HEK293 (cell line): ENCODE measurements around the gene SLC35D3.
A peak's percentile ranks its signal among the peaks of the same experiment; 100 is the strongest.

Experiments used
- CTCF ChIA-PET: fragments of 350-600 bp; formaldehyde crosslinking; extraction: SDS; loops from one replicate; lab custom pipeline; 2021; ENCODE audit warnings: antibody characterized with exemption; lab: Yijun Ruan, JAX
- POLR2A ChIA-PET: fragments of 300-600 bp; formaldehyde crosslinking; extraction: SDS; loops from one replicate; lab custom pipeline; 2020; ENCODE audit warnings: antibody characterized with exemption, inconsistent platforms; lab: Yijun Ruan, JAX
- H3K27ac ChIP-seq: fragments of 200-500 bp; sonication (Bioruptor generic); 2 replicates; pipeline ENCODE4 v1.5.1; 2014; ENCODE audit warnings: low read depth, low read length, control low read depth, inconsistent platforms; ENCODE audit errors: extremely low read depth
- H3K36me3 ChIP-seq, 2 experiments: fragments of 200-500 bp in 1 of 2; sonication (Bioruptor generic) in 1 of 2; 1 replicate in 1 of 2; 2 replicates in 1 of 2; pipeline ENCODE4 v1.5.1; 2014 to 2017; ENCODE audit warnings: inconsistent platforms in 2 of 2, low read length in 2 of 2; ENCODE audit not compliant: control insufficient read depth in 2 of 2, insufficient read depth in 1 of 2
- H3K4me1 ChIP-seq: fragments of 200-500 bp; sonication (Bioruptor generic); 2 replicates; pipeline ENCODE4 v1.5.1; 2014; ENCODE audit warnings: mild to moderate bottlenecking, low read length, inconsistent platforms; ENCODE audit not compliant: control insufficient read depth, insufficient read depth
- H3K4me3 ChIP-seq: 2 replicates; pipeline ENCODE4 v1.5.1; 2011; ENCODE audit warnings: low read depth, mild to moderate bottlenecking, control low read depth, low read length, moderate library complexity
- H3K9me3 ChIP-seq: fragments of 200-500 bp; sonication (Bioruptor generic); 2 replicates; pipeline ENCODE4 v1.5.1; 2014; ENCODE audit warnings: low read depth, low read length, inconsistent platforms; ENCODE audit not compliant: control insufficient read depth, insufficient read depth
- BCL11B ChIP-seq: fragments of 450-650 bp; formaldehyde crosslinking; IDR thresholded peaks from 2 replicates; pipeline ENCODE4 v1.5.1; 2016; ENCODE audit warnings: low read depth, missing biosample characterization, missing genetic modification characterization
- KLF7 ChIP-seq: fragments of 450-650 bp; formaldehyde crosslinking; IDR thresholded peaks from 2 replicates; pipeline ENCODE4 v1.5.1; 2016; ENCODE audit warnings: missing biosample characterization, missing genetic modification characterization, borderline replicate concordance
- PRDM10 ChIP-seq: fragments of 450-650 bp; formaldehyde crosslinking; IDR thresholded peaks from 2 replicates; pipeline ENCODE4 v1.5.1; 2016; ENCODE audit warnings: missing biosample characterization, missing genetic modification characterization
- PRDM2 ChIP-seq: fragments of 450-650 bp; formaldehyde crosslinking; IDR thresholded peaks from 2 replicates; pipeline ENCODE4 v1.5.1; 2016; ENCODE audit warnings: missing biosample characterization, missing genetic modification characterization, borderline replicate concordance
- TRIM28 ChIP-seq: IDR thresholded peaks from 2 replicates; pipeline ENCODE4 v1.6.1; 2011; ENCODE audit warnings: low read length, control low read depth, borderline replicate concordance
- ZNF112 ChIP-seq: fragments of 450-650 bp; formaldehyde crosslinking; IDR thresholded peaks from 2 replicates; pipeline ENCODE4 v1.5.0; 2017; ENCODE audit warnings: missing biosample characterization, missing genetic modification characterization
- ZNF23 ChIP-seq: fragments of 450-650 bp; formaldehyde crosslinking; IDR thresholded peaks from 2 replicates; pipeline ENCODE4 v1.5.1; 2016; ENCODE audit warnings: missing biosample characterization, missing genetic modification characterization, borderline replicate concordance
- ZNF311 ChIP-seq: fragments of 450-650 bp; formaldehyde crosslinking; IDR thresholded peaks from 2 replicates; pipeline ENCODE4 v1.5.1; 2017; ENCODE audit warnings: missing biosample characterization, missing genetic modification characterization, borderline replicate concordance
- ZNF426 ChIP-seq: fragments of 450-650 bp; formaldehyde crosslinking; IDR thresholded peaks from 2 replicates; pipeline ENCODE4 v1.5.1; 2017; ENCODE audit warnings: missing biosample characterization, missing genetic modification characterization, mild to moderate bottlenecking, inconsistent platforms, moderate library complexity
- ZNF48 ChIP-seq: fragments of 450-650 bp; formaldehyde crosslinking; IDR thresholded peaks from 2 replicates; pipeline ENCODE4 v1.5.1; 2016; ENCODE audit warnings: missing biosample characterization, missing genetic modification characterization
- ZNF654 ChIP-seq: fragments of 450-650 bp; formaldehyde crosslinking; IDR thresholded peaks from 2 replicates; pipeline ENCODE4 v1.5.1; 2016; ENCODE audit warnings: low read depth, missing biosample characterization, missing genetic modification characterization
- ZNF791 ChIP-seq: fragments of 450-650 bp; formaldehyde crosslinking; IDR thresholded peaks from 2 replicates; pipeline ENCODE4 v1.5.1; 2016; ENCODE audit warnings: missing biosample characterization, missing genetic modification characterization
- ZNF830 ChIP-seq: fragments of 450-650 bp; IDR thresholded peaks from 2 replicates; pipeline ENCODE4 v1.5.0; 2018; ENCODE audit warnings: missing biosample characterization, missing genetic modification characterization, low read depth, mild to moderate bottlenecking, moderate library complexity
- ZSCAN16 ChIP-seq: fragments of 450-650 bp; formaldehyde crosslinking; IDR thresholded peaks from 2 replicates; pipeline ENCODE4 v1.5.1; 2016; ENCODE audit warnings: missing biosample characterization, missing genetic modification characterization
- ZSCAN5A ChIP-seq: fragments of 450-650 bp; formaldehyde crosslinking; IDR thresholded peaks from 2 replicates; pipeline ENCODE4 v1.5.1; 2016; ENCODE audit warnings: missing biosample characterization, missing genetic modification characterization
- TF ChIP-seq, protein P1 (sequence below): fragments of 450-650 bp; formaldehyde crosslinking; IDR thresholded peaks from 2 replicates; pipeline ENCODE4 v1.5.1; 2016; ENCODE audit warnings: missing biosample characterization, missing genetic modification characterization
- TF ChIP-seq, protein P2 (sequence below): fragments of 450-650 bp; formaldehyde crosslinking; IDR thresholded peaks from 2 replicates; pipeline ENCODE4 v1.5.1; 2017; ENCODE audit warnings: missing biosample characterization, missing genetic modification characterization

The SLC35D3 gene

DNA sequence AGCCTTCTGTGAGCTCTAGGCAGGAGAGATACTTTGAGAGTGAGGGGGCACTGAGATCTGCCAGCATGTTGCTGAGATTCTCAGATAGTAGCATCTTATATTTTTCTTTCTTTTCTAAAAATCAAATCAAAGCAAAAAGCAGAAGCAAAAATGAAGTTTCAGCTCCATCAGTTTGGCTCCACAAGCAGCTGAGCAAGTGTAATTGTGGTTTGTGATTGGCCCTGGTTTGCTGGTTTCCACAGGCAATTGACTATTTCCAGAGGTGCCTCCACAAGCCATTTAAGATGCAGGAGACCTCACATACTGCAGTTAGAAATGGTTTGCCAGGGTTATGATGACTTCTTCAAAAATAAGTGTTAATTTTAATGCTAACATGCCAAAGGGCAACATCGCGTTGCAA, 4.3 kb downstream of the SLC35D3 start (continued):
- no peak for TF ChIP-seq PRDM2 (tag by site-specific recombination)
- no peak for TF ChIP-seq ZSCAN16 (tag by site-specific recombination)

DNA sequence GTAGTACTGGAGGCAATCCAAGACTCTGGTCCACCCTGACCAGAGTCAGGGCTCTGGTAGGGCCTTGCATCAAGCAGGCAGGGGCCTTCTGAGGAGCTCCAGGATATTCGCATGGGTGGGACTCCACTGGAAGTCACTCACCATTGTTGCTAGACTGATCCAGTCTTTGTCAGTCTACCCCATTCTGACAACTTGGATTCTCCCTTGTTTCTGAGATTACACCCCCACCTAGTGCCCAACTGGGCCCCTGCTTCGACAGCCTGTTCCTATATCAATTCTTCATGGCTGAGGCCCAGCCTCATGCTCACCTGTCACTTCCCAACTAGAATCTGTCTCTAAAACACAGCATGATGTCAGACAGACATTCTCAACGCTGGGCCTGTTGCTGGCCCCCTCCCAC, 5.2 kb downstream of the SLC35D3 start:
- TF ChIP-seq ZNF311 (tag by site-specific recombination) (no peak), BCL11B (tag by site-specific recombination) (no peak), ZNF23 (tag by site-specific recombination) (no peak), ZNF48 (no peak), ZSCAN5A (tag by site-specific recombination) (no peak), ZNF654 (tag by site-specific recombination) (peak; percentile 75), ZNF830 (tag by site-specific recombination) (no peak), ZNF791 (tag by site-specific recombination) (no peak), ZNF426 (tag by site-specific recombination) (no peak), KLF7 (tag by site-specific recombination) (no peak), ZNF112 (tag by site-specific recombination) (no peak), TRIM28 (no peak), PRDM10 (peak; percentile 76)
- TF ChIP-seq, protein P1, sequence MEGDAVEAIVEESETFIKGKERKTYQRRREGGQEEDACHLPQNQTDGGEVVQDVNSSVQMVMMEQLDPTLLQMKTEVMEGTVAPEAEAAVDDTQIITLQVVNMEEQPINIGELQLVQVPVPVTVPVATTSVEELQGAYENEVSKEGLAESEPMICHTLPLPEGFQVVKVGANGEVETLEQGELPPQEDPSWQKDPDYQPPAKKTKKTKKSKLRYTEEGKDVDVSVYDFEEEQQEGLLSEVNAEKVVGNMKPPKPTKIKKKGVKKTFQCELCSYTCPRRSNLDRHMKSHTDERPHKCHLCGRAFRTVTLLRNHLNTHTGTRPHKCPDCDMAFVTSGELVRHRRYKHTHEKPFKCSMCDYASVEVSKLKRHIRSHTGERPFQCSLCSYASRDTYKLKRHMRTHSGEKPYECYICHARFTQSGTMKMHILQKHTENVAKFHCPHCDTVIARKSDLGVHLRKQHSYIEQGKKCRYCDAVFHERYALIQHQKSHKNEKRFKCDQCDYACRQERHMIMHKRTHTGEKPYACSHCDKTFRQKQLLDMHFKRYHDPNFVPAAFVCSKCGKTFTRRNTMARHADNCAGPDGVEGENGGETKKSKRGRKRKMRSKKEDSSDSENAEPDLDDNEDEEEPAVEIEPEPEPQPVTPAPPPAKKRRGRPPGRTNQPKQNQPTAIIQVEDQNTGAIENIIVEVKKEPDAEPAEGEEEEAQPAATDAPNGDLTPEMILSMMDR (tag by site-specific recombination): peak; percentile 50
- TF ChIP-seq, protein P2, sequence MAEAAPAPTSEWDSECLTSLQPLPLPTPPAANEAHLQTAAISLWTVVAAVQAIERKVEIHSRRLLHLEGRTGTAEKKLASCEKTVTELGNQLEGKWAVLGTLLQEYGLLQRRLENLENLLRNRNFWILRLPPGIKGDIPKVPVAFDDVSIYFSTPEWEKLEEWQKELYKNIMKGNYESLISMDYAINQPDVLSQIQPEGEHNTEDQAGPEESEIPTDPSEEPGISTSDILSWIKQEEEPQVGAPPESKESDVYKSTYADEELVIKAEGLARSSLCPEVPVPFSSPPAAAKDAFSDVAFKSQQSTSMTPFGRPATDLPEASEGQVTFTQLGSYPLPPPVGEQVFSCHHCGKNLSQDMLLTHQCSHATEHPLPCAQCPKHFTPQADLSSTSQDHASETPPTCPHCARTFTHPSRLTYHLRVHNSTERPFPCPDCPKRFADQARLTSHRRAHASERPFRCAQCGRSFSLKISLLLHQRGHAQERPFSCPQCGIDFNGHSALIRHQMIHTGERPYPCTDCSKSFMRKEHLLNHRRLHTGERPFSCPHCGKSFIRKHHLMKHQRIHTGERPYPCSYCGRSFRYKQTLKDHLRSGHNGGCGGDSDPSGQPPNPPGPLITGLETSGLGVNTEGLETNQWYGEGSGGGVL (tag by site-specific recombination): no peak
- TF ChIP-seq, all 188 proteins: peak for 3
- H3K4me3 ChIP-seq: no peak overlapping the region
- ChIA-PET CTCF (interaction anchor here (0.7 to 1.6 kb wide), 5 partner anchors 14 to 285 kb away, joined by 3 to 6 read pairs (median 3); no protein-coding TSS in a partner anchor), POLR2A (no interaction called here)
- H3K9me3 ChIP-seq: no peaks in the 10 kb centered on the region
- no peak overlapping the region for H3K27ac ChIP-seq
- no peaks in the 10 kb centered on the region for H3K4me1 ChIP-seq
- no peaks in the 10 kb centered on the region for H3K36me3 ChIP-seq
